Rectal smooth muscle tissue (tissue), 1 donor: Measurements from ENCODE around the gene ARHGAP10.

ENCODE experiments used
- H3K27ac ChIP-seq: one replicate; pipeline ENCODE4 v1.7.0; 2013; ENCODE audit warnings: low read depth, low read length, inconsistent platforms
- H3K27me3 ChIP-seq: one replicate; pipeline ENCODE4 v1.7.0; 2013; ENCODE audit warnings: low read length; ENCODE audit not compliant: control insufficient read depth, insufficient read depth
- H3K36me3 ChIP-seq: one replicate; pipeline ENCODE4 v1.7.0; 2013; ENCODE audit warnings: low read length; ENCODE audit not compliant: control insufficient read depth, insufficient read depth
- H3K4me1 ChIP-seq: one replicate; pipeline ENCODE4 v1.7.0; 2013; ENCODE audit warnings: low read length; ENCODE audit not compliant: control insufficient read depth, insufficient read depth
- H3K4me3 ChIP-seq: one replicate; pipeline ENCODE4 v1.7.0; 2013; ENCODE audit warnings: low read length
- H3K9ac ChIP-seq: one replicate; pipeline ENCODE4 v1.7.0; 2013; ENCODE audit warnings: low read length

The ARHGAP10 gene

GRCh38 chr4:148090503-148091476 is 358.9 kb downstream of the ARHGAP10 start:
- Histone ChIP-seq H3K4me1 (no peaks in the 10 kb centered on the region), H3K4me3 (no peak overlapping the region), H3K9ac (no peak overlapping the region), H3K27me3 (no peaks in the 10 kb centered on the region), H3K27ac (no peak overlapping the region), H3K36me3 (no peaks in the 10 kb centered on the region)

GRCh38 chr4:148091896-148092295 is 360.0 kb downstream of the ARHGAP10 start:
- Histone ChIP-seq H3K36me3 (no peaks in the 10 kb centered on the region), H3K4me3 (no peak overlapping the region), H3K27me3 (no peaks in the 10 kb centered on the region)

GRCh38 chr4:148092316-148093014 is 360.6 kb downstream of the ARHGAP10 start:
- Histone ChIP-seq H3K4me3 (no peak overlapping the region), H3K27me3 (no peaks in the 10 kb centered on the region), H3K27ac (no peak overlapping the region), H3K4me1 (no peaks in the 10 kb centered on the region), H3K9ac (no peak overlapping the region), H3K36me3 (no peaks in the 10 kb centered on the region)

More at GRCh38 chr4:148091896-148092295, 360.0 kb downstream of the ARHGAP10 start:
- Histone ChIP-seq H3K4me1 (no peaks in the 10 kb centered on the region), H3K27ac (no peak overlapping the region), H3K9ac (no peak overlapping the region)

GRCh38 chr4:148093065-148093464 is 361.2 kb downstream of the ARHGAP10 start:
- H3K27me3 ChIP-seq = no peaks in the 10 kb centered on the region
- no peak overlapping the region for H3K27ac ChIP-seq
- no peak overlapping the region for H3K9ac ChIP-seq
- H3K4me3 ChIP-seq = no peak overlapping the region
- H3K4me1 ChIP-seq = no peaks in the 10 kb centered on the region
- H3K36me3 ChIP-seq = no peaks in the 10 kb centered on the region

- H3K27ac ChIP-seq = no peak overlapping the region
- H3K4me1 ChIP-seq = no peaks in the 10 kb centered on the region
- no peaks in the 10 kb centered on the region for H3K27me3 ChIP-seq
- H3K4me3 ChIP-seq = no peak overlapping the region
- no peaks in the 10 kb centered on the region for H3K36me3 ChIP-seq
- H3K9ac ChIP-seq = no peak overlapping the region
These were observed 362.3 kb downstream of the ARHGAP10 start for GRCh38 chr4:148094149-148094548.

DNA sequence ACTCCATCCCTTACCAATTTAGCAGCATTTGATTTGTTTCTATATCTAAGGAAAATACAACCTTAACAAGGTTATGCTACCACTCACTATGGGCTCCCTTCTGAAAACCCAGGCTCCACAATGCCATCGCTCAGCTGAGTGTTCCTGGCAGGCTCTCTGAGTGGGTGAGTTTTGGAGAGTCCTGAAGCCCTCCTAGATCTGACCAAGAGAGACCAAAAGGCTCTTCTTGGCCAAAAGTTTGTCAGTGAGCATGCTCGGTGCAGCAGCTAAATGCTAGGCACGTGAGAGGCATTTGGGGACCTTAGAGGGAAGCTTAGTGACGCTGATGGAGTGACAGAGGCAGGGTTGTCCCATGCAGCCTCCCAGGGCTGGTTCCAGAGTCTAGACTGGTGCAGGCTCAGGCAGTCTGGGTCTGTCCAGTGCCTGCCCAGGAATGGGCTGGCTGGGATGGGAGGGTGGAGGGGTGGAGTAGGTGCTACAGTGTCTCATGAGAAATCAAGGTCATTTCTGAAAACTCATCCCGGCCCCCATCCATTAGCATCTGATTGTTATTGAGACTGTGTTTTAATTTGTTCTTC is 363.5 kb downstream of the ARHGAP10 start:
- H3K9ac ChIP-seq = no peak overlapping the region

DNA sequence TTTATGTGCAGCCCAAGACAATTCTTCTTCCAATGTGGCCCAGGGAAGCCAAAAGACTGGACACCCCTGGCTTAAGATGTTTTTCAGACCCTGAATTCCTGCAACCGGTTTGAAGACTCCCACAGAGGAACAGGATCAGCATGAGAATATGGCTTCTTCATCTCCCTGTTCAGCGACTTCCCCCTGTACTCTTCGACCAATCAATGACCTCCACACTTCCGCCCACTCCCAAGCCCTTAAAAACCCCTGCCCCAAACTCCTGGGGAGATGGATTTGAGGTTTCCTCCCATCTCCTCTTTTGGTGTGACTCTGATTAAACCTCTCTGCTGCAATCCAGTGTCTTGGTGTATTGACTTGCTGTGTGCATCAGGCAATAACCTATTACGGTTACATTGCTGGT is 365.9 kb downstream of the ARHGAP10 start:
- H3K4me1 ChIP-seq = no peaks in the 10 kb centered on the region
- no peak overlapping the region for H3K4me3 ChIP-seq
- H3K27me3 ChIP-seq = no peaks in the 10 kb centered on the region
- H3K27ac ChIP-seq = no peak overlapping the region
- no peak overlapping the region for H3K9ac ChIP-seq
- H3K36me3 ChIP-seq = peaks cover 2% of the 10 kb centered on the region

More for the DNA sequence above, 363.5 kb downstream of the ARHGAP10 start:
- Histone ChIP-seq H3K27ac (no peak overlapping the region), H3K4me1 (no peaks in the 10 kb centered on the region), H3K4me3 (no peak overlapping the region), H3K27me3 (no peaks in the 10 kb centered on the region), H3K36me3 (no peaks in the 10 kb centered on the region)

DNA sequence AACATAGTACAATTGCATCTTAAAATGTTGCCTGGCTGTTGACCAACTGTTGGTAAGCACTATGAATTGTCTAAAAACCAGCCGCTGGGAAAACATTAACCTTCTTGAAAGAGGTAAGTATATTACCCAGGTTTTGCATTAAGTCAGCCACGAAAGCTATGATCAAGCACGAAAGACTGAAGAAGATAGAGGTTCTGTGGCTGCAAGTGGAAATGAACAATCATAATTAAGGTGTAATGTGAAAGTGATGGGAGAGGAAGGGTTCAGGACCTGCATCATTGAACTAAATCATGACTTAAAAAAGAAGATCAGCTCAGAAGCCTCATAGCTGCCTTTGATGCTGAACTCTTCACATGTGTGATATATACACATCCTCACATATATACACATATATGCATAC is 369.3 kb downstream of the ARHGAP10 start:
- Histone ChIP-seq H3K4me1 (no peaks in the 10 kb centered on the region), H3K27ac (no peak overlapping the region), H3K27me3 (no peaks in the 10 kb centered on the region), H3K4me3 (no peak overlapping the region), H3K9ac (no peak overlapping the region), H3K36me3 (peaks cover 9% of the 10 kb centered on the region)

- peaks cover 9% of the 10 kb centered on the region for H3K36me3 ChIP-seq
- no peaks in the 10 kb centered on the region for H3K4me1 ChIP-seq
- H3K9ac ChIP-seq = no peak overlapping the region
- H3K27ac ChIP-seq = no peak overlapping the region
- H3K4me3 ChIP-seq = no peak overlapping the region
- no peaks in the 10 kb centered on the region for H3K27me3 ChIP-seq
These were observed 369.9 kb downstream of the ARHGAP10 start for GRCh38 chr4:148101790-148102189.

DNA sequence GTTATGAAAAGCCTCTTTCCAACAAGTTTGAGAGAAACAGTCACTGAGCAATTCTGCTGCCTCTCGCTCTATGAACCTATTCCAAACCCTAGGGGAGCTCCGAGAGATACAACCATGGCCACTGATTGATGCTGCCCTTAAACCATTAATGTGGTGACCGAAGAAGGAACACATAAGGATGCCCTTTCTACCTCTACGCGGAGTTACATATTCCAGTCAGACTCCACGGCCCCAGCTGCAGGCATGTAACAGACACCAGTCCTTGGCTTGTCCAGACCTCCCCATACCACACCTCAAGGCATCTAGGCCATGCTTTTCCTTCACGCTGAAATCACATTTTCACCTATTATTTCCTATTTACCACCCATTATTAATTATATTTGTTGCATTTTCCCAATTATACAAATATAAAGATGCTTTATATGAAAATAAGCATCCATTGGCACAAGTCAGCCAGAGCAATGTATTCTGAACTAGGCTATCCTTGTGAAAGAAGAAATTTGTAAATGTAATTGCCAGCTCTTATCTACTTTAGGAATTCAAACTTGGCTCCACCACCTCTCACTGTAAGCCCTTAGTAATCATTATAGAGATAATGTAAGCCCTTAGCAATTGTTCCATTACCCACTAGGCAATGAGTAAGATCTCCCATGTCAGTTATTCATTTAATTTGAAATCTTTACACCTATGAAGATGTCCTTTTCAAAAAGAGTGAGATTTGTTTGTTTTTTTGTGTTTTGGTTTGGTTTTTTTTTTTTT is 371.9 kb downstream of the ARHGAP10 start:
- H3K4me1 ChIP-seq = no peaks in the 10 kb centered on the region
- no peak overlapping the region for H3K9ac ChIP-seq
- peaks cover 14% of the 10 kb centered on the region for H3K36me3 ChIP-seq
- H3K27me3 ChIP-seq = no peaks in the 10 kb centered on the region
- no peak overlapping the region for H3K4me3 ChIP-seq
- H3K27ac ChIP-seq = no peak overlapping the region

- Histone ChIP-seq H3K27ac (no peak overlapping the region), H3K36me3 (peaks cover 18% of the 10 kb centered on the region), H3K4me1 (no peaks in the 10 kb centered on the region), H3K9ac (no peak overlapping the region), H3K4me3 (no peak overlapping the region), H3K27me3 (no peaks in the 10 kb centered on the region)
These were observed 376.9 kb downstream of the ARHGAP10 start for GRCh38 chr4:148108766-148109165.

- Histone ChIP-seq H3K36me3 (peaks cover 18% of the 10 kb centered on the region), H3K27me3 (no peaks in the 10 kb centered on the region), H3K27ac (no peak overlapping the region), H3K9ac (no peak overlapping the region), H3K4me1 (no peaks in the 10 kb centered on the region), H3K4me3 (no peak overlapping the region)
These were observed 377.3 kb downstream of the ARHGAP10 start for GRCh38 chr4:148109216-148109615.
